WTC11 (cell line): Measurements from ENCODE around the gene CYP2A6. TPM values are rescaled to one million over a fixed set of nuclear protein-coding genes. Genes with fewer than 3 reads are reported as not detected.
"Not testable (repeated sequence)": the region's sequence is repeated elsewhere in the genome, so short reads cannot be mapped to it uniquely, and the experiment has no call there.

Source experiments
- ATAC-seq: fragments of 200-7000 bp; cut with Tn5 transposase; 2 replicates; pipeline ENCODE4 v1.10.0; 2021; ENCODE audit warnings: mild to moderate bottlenecking, moderate library complexity
- CTCF ChIA-PET: fragments of 300-600 bp; sonication (Branson Sonifier 250); formaldehyde crosslinking; loops from one replicate; lab custom pipeline; 2021; ENCODE audit warnings: antibody characterized with exemption; lab: Charles Lee
- POLR2A ChIA-PET: fragments of 350-600 bp; sonication (Branson Sonifier 250); formaldehyde crosslinking; loops from one replicate; lab custom pipeline; 2021; ENCODE audit warnings: antibody characterized with exemption; lab: Charles Lee
- DNase-seq: peaks from one replicate; pipeline ENCODE4 v3.0.0; 2021; ENCODE audit warnings: low spot score
- H3K27ac Mint-ChIP-seq: 2 replicates; pipeline ENCODE4 v1.8.0; 2021; ENCODE audit warnings: mixed read lengths
- H3K27me3 Mint-ChIP-seq: 2 replicates; pipeline ENCODE4 v1.8.0; 2021; ENCODE audit warnings: low read depth, mild to moderate bottlenecking, moderate library complexity, mixed read lengths
- H3K36me3 Mint-ChIP-seq: 2 replicates; pipeline ENCODE4 v1.8.0; 2021; ENCODE audit warnings: mixed read lengths
- H3K4me1 Mint-ChIP-seq: 2 replicates; pipeline ENCODE4 v1.8.0; 2022; ENCODE audit warnings: mixed read lengths
- H3K4me3 Mint-ChIP-seq: 2 replicates; pipeline ENCODE4 v1.8.0; 2021; ENCODE audit warnings: mild to moderate bottlenecking, moderate library complexity, mixed read lengths
- H3K9me3 Mint-ChIP-seq: 2 replicates; pipeline ENCODE4 v1.8.0; 2021; ENCODE audit warnings: mixed read lengths
- ETV6 ChIP-seq: sonication (generic); formaldehyde crosslinking; IDR thresholded peaks from 2 replicates; pipeline ENCODE4 v1.8.1; 2022; ENCODE audit warnings: mild to moderate bottlenecking, missing genetic modification reagents
- SP1 ChIP-seq: sonication (generic); formaldehyde crosslinking; conservative IDR thresholded peaks from 2 replicates; pipeline ENCODE4 v1.8.1; 2022; ENCODE audit warnings: missing genetic modification reagents
- TCF7 ChIP-seq: sonication (generic); formaldehyde crosslinking; IDR thresholded peaks from 2 replicates; pipeline ENCODE4 v1.8.0; 2022; ENCODE audit warnings: mild to moderate bottlenecking, low read depth, missing genetic modification reagents, moderate library complexity
- ZNF138 ChIP-seq: sonication (generic); formaldehyde crosslinking; conservative IDR thresholded peaks from 2 replicates; pipeline ENCODE4 v1.8.1; 2022; ENCODE audit warnings: mild to moderate bottlenecking, moderate library complexity, missing genetic modification reagents
- ZNF232 ChIP-seq: sonication (generic); formaldehyde crosslinking; IDR thresholded peaks from 2 replicates; pipeline ENCODE4 v1.8.0; 2022; ENCODE audit warnings: mild to moderate bottlenecking, missing genetic modification reagents
- ZNF263 ChIP-seq: sonication (generic); formaldehyde crosslinking; IDR thresholded peaks from 2 replicates; pipeline ENCODE4 v1.8.1; 2022; ENCODE audit warnings: low read depth, mild to moderate bottlenecking, moderate library complexity, missing genetic modification reagents
- total RNA-seq: library from RNA; stranded (reverse); gene quantifications from 3 replicates; pipeline ENCODE4 v1.2.3, GENCODE V29; 2021
- TF ChIP-seq, protein P1 (sequence below): sonication (generic); formaldehyde crosslinking; IDR thresholded peaks from 2 replicates; pipeline ENCODE4 v1.8.0; 2023; ENCODE audit warnings: missing genetic modification reagents
- TF ChIP-seq, protein P2 (sequence below): sonication (generic); formaldehyde crosslinking; IDR thresholded peaks from 2 replicates; pipeline ENCODE4 v1.8.1; 2022; ENCODE audit warnings: mild to moderate bottlenecking, missing genetic modification reagents, moderate library complexity, borderline replicate concordance
- TF ChIP-seq, protein P3 (sequence below): sonication (generic); formaldehyde crosslinking; conservative IDR thresholded peaks from 2 replicates; pipeline ENCODE4 v1.8.1; 2022; ENCODE audit warnings: mild to moderate bottlenecking, missing genetic modification reagents
- TF ChIP-seq, protein P4 (sequence below): sonication (generic); formaldehyde crosslinking; IDR thresholded peaks from 2 replicates; pipeline ENCODE4 v1.8.1; 2022; ENCODE audit warnings: low read depth, missing genetic modification reagents, borderline replicate concordance
- TF ChIP-seq, protein P5 (sequence below): sonication (generic); formaldehyde crosslinking; IDR thresholded peaks from 2 replicates; pipeline ENCODE4 v1.8.0; 2023; ENCODE audit warnings: mild to moderate bottlenecking, missing genetic modification reagents
- TF ChIP-seq, protein P6 (sequence below): fragments of 250-450 bp; sonication (Bioruptor Pico); IDR thresholded peaks from 2 replicates; pipeline ENCODE4 v2.1.2; 2022; ENCODE audit warnings: mild to moderate bottlenecking, moderate library complexity
- TF ChIP-seq, protein P7 (sequence below): sonication (generic); formaldehyde crosslinking; IDR thresholded peaks from 2 replicates; pipeline ENCODE4 v1.8.1; 2023; ENCODE audit warnings: mild to moderate bottlenecking, missing genetic modification reagents
- TF ChIP-seq, protein P8 (sequence below): fragments of 250-450 bp; sonication (Bioruptor Pico); IDR thresholded peaks from 2 replicates; pipeline ENCODE4 v1.9.0; 2021; ENCODE audit warnings: mild to moderate bottlenecking

The CYP2A6 gene
- total RNA-seq, 1 experiment from 2014 or later = 0.28 TPM

DNA sequence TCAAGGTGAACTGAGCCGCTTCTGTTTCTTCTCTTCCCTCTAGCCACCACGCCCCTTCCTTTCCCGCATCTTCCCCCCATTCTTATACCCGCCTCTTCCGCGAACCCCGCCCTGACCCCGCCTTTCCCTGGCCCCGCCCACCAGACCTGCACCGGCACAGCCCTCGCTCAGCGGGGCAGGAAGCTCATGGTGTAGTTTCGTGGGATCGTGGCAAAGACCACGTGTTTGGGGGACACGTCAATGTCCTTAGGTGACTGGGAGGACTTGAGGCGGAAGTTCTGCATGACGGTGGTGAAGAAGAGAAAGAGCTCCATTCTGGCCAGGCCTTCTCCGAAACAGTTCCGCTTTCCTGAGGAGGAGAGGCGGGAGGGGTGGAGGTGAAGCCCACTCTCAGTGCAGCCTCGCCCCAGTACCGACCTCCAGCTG is 25.3 kb upstream of the CYP2A6 start:
- peak; percentile 84 for DNase-seq
- CTCF ChIA-PET = interaction anchor here (0.6 kb wide), 1 partner anchor 473 kb away, joined by 3 read pairs; no protein-coding TSS in a partner anchor

DNA sequence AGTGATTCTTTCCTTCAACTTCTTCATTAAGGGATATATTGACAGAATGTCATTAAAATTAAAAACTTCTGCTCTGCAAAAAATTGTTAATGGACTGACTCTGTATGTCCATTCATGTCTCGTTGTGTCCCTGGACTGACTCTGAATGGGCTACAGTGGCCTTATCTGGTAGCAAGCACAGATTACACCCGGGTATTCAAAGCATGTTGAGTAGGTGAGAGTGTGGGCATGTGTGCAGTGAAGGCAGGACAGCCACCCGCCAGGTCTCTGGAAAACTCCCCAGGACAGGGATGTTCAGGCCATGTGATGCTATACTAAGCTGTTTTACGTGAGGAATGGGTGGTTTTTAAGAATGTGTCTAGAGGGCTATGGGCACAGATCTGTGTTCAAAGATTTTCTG is 24.6 kb upstream of the CYP2A6 start:
- CTCF ChIA-PET, ATAC-seq: not testable (repeated sequence)

More for the DNA sequence above, 25.3 kb upstream of the CYP2A6 start:
- H3K4me1 Mint-ChIP-seq, H3K9me3 Mint-ChIP-seq, POLR2A ChIA-PET, H3K36me3 Mint-ChIP-seq, H3K27ac Mint-ChIP-seq: not testable (repeated sequence)
- 0 out of 2 replicates have a peak, but pooled peaks have one; percentile 24 for TF ChIP-seq SP1 (CRISPR knock-in tag)
- peak; percentile 93 for ATAC-seq
- H3K4me3 Mint-ChIP-seq = peak overlapping the region; percentile 51
- H3K27me3 Mint-ChIP-seq = peaks cover 73% of the 10 kb centered on the region

DNA sequence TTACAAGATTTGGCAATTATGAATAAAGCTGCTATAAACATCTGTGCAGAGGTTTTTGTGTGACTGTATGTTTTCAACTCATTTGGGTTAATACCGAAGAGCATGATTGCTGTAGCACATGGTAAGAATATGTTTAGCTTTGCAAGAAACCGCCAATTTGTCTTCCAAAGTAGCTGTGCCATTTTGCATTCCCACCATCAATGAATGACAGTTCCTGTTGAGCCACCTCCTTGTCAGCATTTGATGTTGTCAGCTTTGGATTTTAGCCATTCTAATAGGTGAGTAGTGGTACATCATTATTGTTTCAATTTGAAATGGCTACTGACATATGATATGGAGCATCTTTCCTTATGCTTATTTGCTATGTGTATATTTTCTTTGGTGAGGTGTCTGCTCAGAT is 23.6 kb upstream of the CYP2A6 start:
- CTCF ChIA-PET, POLR2A ChIA-PET, H3K4me3 Mint-ChIP-seq, ATAC-seq, H3K36me3 Mint-ChIP-seq, H3K9me3 Mint-ChIP-seq, DNase-seq, H3K27ac Mint-ChIP-seq, H3K4me1 Mint-ChIP-seq: not testable (repeated sequence)
- peaks cover 63% of the 10 kb centered on the region for H3K27me3 Mint-ChIP-seq

More for the DNA sequence above, 24.6 kb upstream of the CYP2A6 start:
- H3K4me1 Mint-ChIP-seq, H3K36me3 Mint-ChIP-seq, POLR2A ChIA-PET, H3K9me3 Mint-ChIP-seq, H3K27ac Mint-ChIP-seq, DNase-seq, H3K4me3 Mint-ChIP-seq: not testable (repeated sequence)
- H3K27me3 Mint-ChIP-seq = peaks cover 73% of the 10 kb centered on the region

DNA sequence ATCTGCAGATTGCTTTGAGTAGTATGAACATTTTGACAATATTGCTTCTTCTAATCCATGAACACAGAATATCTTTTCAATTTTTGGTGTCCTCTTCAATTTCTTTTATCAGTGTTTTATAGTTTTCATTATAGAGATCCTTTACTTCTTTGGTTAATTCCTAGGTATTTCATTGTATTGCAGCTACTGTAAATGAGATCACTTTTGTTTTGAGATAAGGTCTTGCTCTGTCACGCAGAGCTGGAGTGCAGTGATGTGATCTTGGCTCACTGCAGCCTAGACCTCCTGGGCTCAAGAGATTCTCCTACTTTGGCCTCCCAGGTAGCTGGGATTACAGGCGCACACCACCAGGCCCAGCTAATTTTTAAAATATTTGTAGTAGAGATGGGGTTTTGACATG is 22.0 kb upstream of the CYP2A6 start:
- no peak for ATAC-seq
- H3K36me3 Mint-ChIP-seq = no peaks in the 10 kb centered on the region
- H3K27me3 Mint-ChIP-seq = peaks cover 47% of the 10 kb centered on the region
- no peaks in the 10 kb centered on the region; the same call in 1 of the 2 replicates for H3K4me1 Mint-ChIP-seq
- no peak overlapping the region for H3K4me3 Mint-ChIP-seq
- ChIA-PET POLR2A (no interaction called here), CTCF (no interaction called here)
- DNase-seq = no peak
- H3K27ac Mint-ChIP-seq = no peak overlapping the region
- H3K9me3 Mint-ChIP-seq = peaks cover 3% of the 10 kb centered on the region; the same call in 1 of the 2 replicates
- TF ChIP-seq, protein P1, sequence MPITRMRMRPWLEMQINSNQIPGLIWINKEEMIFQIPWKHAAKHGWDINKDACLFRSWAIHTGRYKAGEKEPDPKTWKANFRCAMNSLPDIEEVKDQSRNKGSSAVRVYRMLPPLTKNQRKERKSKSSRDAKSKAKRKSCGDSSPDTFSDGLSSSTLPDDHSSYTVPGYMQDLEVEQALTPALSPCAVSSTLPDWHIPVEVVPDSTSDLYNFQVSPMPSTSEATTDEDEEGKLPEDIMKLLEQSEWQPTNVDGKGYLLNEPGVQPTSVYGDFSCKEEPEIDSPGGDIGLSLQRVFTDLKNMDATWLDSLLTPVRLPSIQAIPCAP = no peak
- TF ChIP-seq, protein P2, sequence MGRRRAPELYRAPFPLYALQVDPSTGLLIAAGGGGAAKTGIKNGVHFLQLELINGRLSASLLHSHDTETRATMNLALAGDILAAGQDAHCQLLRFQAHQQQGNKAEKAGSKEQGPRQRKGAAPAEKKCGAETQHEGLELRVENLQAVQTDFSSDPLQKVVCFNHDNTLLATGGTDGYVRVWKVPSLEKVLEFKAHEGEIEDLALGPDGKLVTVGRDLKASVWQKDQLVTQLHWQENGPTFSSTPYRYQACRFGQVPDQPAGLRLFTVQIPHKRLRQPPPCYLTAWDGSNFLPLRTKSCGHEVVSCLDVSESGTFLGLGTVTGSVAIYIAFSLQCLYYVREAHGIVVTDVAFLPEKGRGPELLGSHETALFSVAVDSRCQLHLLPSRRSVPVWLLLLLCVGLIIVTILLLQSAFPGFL = no peak
- TF ChIP-seq ETV6 (CRISPR knock-in tag) (no peak), SP1 (CRISPR knock-in tag) (no peak), ZNF232 (CRISPR knock-in tag) (no peak), ZNF138 (no peak), TCF7 (no peak), ZNF263 (CRISPR knock-in tag) (no peak)
- TF ChIP-seq, protein P3, sequence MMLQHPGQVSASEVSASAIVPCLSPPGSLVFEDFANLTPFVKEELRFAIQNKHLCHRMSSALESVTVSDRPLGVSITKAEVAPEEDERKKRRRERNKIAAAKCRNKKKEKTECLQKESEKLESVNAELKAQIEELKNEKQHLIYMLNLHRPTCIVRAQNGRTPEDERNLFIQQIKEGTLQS (CRISPR knock-in tag) = no peak
- TF ChIP-seq, protein P4, sequence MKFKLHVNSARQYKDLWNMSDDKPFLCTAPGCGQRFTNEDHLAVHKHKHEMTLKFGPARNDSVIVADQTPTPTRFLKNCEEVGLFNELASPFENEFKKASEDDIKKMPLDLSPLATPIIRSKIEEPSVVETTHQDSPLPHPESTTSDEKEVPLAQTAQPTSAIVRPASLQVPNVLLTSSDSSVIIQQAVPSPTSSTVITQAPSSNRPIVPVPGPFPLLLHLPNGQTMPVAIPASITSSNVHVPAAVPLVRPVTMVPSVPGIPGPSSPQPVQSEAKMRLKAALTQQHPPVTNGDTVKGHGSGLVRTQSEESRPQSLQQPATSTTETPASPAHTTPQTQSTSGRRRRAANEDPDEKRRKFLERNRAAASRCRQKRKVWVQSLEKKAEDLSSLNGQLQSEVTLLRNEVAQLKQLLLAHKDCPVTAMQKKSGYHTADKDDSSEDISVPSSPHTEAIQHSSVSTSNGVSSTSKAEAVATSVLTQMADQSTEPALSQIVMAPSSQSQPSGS (CRISPR knock-in tag) = no peak
- TF ChIP-seq, protein P5, sequence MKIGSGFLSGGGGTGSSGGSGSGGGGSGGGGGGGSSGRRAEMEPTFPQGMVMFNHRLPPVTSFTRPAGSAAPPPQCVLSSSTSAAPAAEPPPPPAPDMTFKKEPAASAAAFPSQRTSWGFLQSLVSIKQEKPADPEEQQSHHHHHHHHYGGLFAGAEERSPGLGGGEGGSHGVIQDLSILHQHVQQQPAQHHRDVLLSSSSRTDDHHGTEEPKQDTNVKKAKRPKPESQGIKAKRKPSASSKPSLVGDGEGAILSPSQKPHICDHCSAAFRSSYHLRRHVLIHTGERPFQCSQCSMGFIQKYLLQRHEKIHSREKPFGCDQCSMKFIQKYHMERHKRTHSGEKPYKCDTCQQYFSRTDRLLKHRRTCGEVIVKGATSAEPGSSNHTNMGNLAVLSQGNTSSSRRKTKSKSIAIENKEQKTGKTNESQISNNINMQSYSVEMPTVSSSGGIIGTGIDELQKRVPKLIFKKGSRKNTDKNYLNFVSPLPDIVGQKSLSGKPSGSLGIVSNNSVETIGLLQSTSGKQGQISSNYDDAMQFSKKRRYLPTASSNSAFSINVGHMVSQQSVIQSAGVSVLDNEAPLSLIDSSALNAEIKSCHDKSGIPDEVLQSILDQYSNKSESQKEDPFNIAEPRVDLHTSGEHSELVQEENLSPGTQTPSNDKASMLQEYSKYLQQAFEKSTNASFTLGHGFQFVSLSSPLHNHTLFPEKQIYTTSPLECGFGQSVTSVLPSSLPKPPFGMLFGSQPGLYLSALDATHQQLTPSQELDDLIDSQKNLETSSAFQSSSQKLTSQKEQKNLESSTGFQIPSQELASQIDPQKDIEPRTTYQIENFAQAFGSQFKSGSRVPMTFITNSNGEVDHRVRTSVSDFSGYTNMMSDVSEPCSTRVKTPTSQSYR (CRISPR knock-in tag) = no peak
- TF ChIP-seq, protein P6, sequence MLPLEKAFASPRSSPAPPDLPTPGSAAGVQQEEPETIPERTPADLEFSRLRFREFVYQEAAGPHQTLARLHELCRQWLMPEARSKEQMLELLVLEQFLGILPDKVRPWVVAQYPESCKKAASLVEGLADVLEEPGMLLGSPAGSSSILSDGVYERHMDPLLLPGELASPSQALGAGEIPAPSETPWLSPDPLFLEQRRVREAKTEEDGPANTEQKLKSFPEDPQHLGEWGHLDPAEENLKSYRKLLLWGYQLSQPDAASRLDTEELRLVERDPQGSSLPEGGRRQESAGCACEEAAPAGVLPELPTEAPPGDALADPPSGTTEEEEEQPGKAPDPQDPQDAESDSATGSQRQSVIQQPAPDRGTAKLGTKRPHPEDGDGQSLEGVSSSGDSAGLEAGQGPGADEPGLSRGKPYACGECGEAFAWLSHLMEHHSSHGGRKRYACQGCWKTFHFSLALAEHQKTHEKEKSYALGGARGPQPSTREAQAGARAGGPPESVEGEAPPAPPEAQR (CRISPR knock-in tag) = no peak
- TF ChIP-seq, protein P7, sequence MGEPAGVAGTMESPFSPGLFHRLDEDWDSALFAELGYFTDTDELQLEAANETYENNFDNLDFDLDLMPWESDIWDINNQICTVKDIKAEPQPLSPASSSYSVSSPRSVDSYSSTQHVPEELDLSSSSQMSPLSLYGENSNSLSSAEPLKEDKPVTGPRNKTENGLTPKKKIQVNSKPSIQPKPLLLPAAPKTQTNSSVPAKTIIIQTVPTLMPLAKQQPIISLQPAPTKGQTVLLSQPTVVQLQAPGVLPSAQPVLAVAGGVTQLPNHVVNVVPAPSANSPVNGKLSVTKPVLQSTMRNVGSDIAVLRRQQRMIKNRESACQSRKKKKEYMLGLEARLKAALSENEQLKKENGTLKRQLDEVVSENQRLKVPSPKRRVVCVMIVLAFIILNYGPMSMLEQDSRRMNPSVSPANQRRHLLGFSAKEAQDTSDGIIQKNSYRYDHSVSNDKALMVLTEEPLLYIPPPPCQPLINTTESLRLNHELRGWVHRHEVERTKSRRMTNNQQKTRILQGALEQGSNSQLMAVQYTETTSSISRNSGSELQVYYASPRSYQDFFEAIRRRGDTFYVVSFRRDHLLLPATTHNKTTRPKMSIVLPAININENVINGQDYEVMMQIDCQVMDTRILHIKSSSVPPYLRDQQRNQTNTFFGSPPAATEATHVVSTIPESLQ (CRISPR knock-in tag) = no peak
- TF ChIP-seq, protein P8, sequence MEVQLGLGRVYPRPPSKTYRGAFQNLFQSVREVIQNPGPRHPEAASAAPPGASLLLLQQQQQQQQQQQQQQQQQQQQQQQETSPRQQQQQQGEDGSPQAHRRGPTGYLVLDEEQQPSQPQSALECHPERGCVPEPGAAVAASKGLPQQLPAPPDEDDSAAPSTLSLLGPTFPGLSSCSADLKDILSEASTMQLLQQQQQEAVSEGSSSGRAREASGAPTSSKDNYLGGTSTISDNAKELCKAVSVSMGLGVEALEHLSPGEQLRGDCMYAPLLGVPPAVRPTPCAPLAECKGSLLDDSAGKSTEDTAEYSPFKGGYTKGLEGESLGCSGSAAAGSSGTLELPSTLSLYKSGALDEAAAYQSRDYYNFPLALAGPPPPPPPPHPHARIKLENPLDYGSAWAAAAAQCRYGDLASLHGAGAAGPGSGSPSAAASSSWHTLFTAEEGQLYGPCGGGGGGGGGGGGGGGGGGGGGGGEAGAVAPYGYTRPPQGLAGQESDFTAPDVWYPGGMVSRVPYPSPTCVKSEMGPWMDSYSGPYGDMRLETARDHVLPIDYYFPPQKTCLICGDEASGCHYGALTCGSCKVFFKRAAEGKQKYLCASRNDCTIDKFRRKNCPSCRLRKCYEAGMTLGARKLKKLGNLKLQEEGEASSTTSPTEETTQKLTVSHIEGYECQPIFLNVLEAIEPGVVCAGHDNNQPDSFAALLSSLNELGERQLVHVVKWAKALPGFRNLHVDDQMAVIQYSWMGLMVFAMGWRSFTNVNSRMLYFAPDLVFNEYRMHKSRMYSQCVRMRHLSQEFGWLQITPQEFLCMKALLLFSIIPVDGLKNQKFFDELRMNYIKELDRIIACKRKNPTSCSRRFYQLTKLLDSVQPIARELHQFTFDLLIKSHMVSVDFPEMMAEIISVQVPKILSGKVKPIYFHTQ (CRISPR knock-in tag) = no peak
